ENCODE data around the gene NXPH1. TPM values are rescaled to one million over a fixed set of nuclear protein-coding genes. Genes with fewer than 3 reads are reported as not detected.

NXPH1 gene
- total and polyA plus RNA-seq, 7 donors, result not detected

DNA sequence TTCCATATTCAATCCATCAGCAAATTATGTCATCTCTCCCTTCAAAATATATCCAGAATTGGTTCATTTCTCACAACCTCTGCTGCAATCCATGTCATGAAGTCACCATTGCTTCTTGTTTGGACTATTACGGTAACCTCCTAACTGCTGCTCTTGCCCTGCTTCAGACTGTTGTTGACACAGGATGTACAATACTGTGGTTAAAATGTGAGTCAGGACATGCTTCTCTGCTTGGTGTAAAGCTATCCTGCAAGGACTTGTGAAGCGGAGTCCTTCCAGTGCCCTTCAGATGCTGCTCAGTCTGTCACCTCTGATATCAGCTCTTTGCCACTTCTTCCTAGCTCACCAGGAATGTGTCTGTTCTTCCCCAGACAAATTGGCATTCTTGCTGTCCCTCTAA lies 10.4 kb upstream of the NXPH1 start:
- Histone ChIP-seq H3K27me3 (peaks cover 0 to 13% (median 0%) of the 10 kb centered on the region in 3 donors), H3K36me3 (no peaks in the 10 kb centered on the region), H3K4me1 (no peaks in the 10 kb centered on the region), H3K9me3 (no peaks in the 10 kb centered on the region), H3K4me3 (no peak overlapping the region), H3K27ac (no peak overlapping the region)
- WGBS, 2 donors, result 85 to 92% methylated on average over 2 of the region's 2 CpGs
- no peak for DNase-seq
- TF ChIP-seq POLR2AphosphoS5 (IDR thresholded peaks at IDR 0.05), result no peak
- TF ChIP-seq EP300 (IDR thresholded peaks at IDR 0.05), result no peak
- no peak for TF ChIP-seq CTCF (IDR thresholded peaks at IDR 0.05)
- TF ChIP-seq POLR2A (IDR thresholded peaks at IDR 0.05), result no peak
- intact Hi-C loops (cut with DNase I), result no loop called here

DNA sequence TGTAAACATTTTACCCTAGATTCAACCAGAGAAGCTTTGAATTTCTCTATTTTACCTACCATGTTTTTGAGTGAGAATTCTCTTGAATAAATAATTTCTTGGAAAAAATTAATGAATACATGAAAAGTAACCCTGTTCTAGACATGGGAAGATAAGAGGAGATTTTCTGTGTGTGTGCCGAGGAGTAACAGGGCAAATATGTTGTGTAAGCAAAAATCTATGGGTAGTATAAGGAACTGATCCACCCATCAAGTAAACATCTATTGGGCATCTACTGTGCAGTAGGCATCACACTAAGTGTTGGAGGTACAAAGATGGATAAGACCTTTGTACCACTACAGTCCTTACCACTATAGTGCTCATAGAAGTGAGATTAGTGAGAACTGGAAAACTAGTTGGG lies 8.2 kb upstream of the NXPH1 start:
- no peak overlapping the region for H3K27ac ChIP-seq
- no peaks in the 10 kb centered on the region for H3K4me1 ChIP-seq
- 60 to 83% methylated on average over 1 of the region's 1 CpG for WGBS, 2 donors
- no peaks in the 10 kb centered on the region for H3K36me3 ChIP-seq
- no peak for TF ChIP-seq EP300 (IDR thresholded peaks at IDR 0.05)
- H3K27me3 ChIP-seq, result peaks cover 0 to 19% (median under 1%) of the 10 kb centered on the region in 3 donors
- no peak for DNase-seq
- H3K9me3 ChIP-seq, result no peaks in the 10 kb centered on the region
- intact Hi-C loops (cut with DNase I), result no loop called here
- no peak overlapping the region for H3K4me3 ChIP-seq

- 65 to 76% methylated on average over 1 of the region's 1 CpG for WGBS, 2 donors
- no peak for TF ChIP-seq POLR2A (IDR thresholded peaks at IDR 0.05)
- no peak for TF ChIP-seq POLR2AphosphoS5 (IDR thresholded peaks at IDR 0.05)
- TF ChIP-seq EP300 (IDR thresholded peaks at IDR 0.05), result no peak
- TF ChIP-seq CTCF (IDR thresholded peaks at IDR 0.05), result no peak
- intact Hi-C loops (cut with DNase I), result no loop called here
- Histone ChIP-seq H3K36me3 (no peaks in the 10 kb centered on the region), H3K9me3 (no peaks in the 10 kb centered on the region), H3K4me3 (no peak overlapping the region), H3K4me1 (peaks cover 0 to 19% (median 13%) of the 10 kb centered on the region in 4 donors), H3K27me3 (peaks cover 24 to 63% (median 38%) of the 10 kb centered on the region in 3 donors), H3K27ac (no peak overlapping the region)
- no peak for DNase-seq
Observed at GRCh38 chr7:8430643-8431042, 2.8 kb upstream of the NXPH1 start.

- 4 to 17% methylated on average over 46 of the region's 46 CpGs for WGBS, 2 donors
- intact Hi-C loops (cut with DNase I), result no loop called here
- Histone ChIP-seq H3K4me3 (no peak overlapping the region), H3K27ac (no peak overlapping the region), H3K9me3 (no peaks in the 10 kb centered on the region), H3K4me1 (peaks cover 0 to 25% (median 16%) of the 10 kb centered on the region in 4 donors), H3K27me3 (peaks cover 31 to 93% (median 63%) of the 10 kb centered on the region in 3 donors), H3K36me3 (no peaks in the 10 kb centered on the region)
- no peak for DNase-seq
- TF ChIP-seq EP300 (IDR thresholded peaks at IDR 0.05) (no peak), POLR2A (IDR thresholded peaks at IDR 0.05) (no peak), CTCF (IDR thresholded peaks at IDR 0.05) (no peak), POLR2AphosphoS5 (IDR thresholded peaks at IDR 0.05) (no peak)
Observed at GRCh38 chr7:8434290-8435002, 1.0 kb downstream of the NXPH1 start.

DNA sequence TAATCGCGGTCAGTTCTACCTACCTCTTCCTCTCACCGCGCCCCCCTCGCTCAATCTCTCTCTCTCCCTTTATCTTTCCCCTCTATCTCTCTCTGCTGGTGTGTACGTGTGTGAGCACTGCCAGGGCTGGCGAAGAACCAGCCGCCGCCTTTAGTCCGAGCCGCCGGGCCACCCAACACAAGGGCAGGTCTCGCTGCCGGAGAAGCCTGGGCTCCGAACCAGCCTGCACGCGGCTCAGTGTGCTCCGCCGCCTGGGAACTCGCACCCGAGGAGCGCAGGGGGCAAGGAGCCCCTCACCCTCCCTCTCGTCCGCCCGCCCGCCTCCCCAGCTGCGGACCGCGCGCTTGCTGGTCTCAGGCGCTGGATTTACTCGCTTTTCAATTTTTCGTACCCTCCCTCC lies 1.7 kb downstream of the NXPH1 start:
- Histone ChIP-seq H3K4me3 (no peak overlapping the region), H3K36me3 (no peaks in the 10 kb centered on the region), H3K27me3 (peaks cover 31 to 93% (median 68%) of the 10 kb centered on the region in 3 donors), H3K9me3 (no peaks in the 10 kb centered on the region), H3K27ac (no peak overlapping the region), H3K4me1 (peaks cover 0 to 25% (median 16%) of the 10 kb centered on the region in 4 donors)
- WGBS, 2 donors, result 7 to 26% methylated on average over 33 of the region's 33 CpGs
- DNase-seq, result no peak
- no peak for TF ChIP-seq EP300 (IDR thresholded peaks at IDR 0.05)
- no peak for TF ChIP-seq POLR2AphosphoS5 (IDR thresholded peaks at IDR 0.05)
- TF ChIP-seq POLR2A (IDR thresholded peaks at IDR 0.05), result no peak
- no peak for TF ChIP-seq CTCF (IDR thresholded peaks at IDR 0.05)
- intact Hi-C loops (cut with DNase I), result no loop called here

Measured in sigmoid colon (tissue), 7 donors.